ENCODE data around the gene CYP2C19.
"Not testable (repeated sequence)": the region's sequence is repeated elsewhere in the genome, so short reads cannot be mapped to it uniquely, and the experiment has no call there.

CYP2C19 gene

DNA sequence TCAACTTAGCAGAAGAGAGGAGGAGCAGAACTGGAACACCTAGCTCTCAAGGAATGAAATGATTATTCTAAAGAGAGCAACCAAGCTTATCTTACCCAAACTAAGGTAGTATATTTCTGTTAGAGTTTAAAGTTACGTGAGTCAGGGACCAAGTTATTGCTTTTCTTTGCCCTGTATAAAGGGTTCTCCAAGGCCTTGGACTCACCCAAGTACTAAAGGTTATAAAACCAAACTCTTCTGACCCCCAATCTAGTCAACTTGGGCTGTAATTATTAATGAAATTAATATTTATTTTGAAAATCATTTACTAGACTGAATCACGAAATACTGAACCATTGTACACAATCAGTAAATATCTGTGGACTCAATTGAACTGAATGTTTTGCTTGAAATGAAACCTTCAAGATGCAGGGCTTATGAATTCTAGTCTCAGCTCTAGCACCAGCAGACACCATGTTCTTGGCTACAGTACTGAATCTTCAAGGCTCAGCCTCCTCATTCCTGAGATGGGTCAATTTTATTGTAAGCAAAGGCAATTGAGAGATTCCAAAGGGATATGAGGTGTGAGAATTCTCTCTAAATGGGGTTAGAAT lies 1.8 kb upstream of the CYP2C19 start:
- DNase-seq (ENCODE audit: low read depth): no peak
- no peak overlapping the region for H3K4me3 ChIP-seq (ENCODE audit: low read length)
- TF ChIP-seq, protein P1, sequence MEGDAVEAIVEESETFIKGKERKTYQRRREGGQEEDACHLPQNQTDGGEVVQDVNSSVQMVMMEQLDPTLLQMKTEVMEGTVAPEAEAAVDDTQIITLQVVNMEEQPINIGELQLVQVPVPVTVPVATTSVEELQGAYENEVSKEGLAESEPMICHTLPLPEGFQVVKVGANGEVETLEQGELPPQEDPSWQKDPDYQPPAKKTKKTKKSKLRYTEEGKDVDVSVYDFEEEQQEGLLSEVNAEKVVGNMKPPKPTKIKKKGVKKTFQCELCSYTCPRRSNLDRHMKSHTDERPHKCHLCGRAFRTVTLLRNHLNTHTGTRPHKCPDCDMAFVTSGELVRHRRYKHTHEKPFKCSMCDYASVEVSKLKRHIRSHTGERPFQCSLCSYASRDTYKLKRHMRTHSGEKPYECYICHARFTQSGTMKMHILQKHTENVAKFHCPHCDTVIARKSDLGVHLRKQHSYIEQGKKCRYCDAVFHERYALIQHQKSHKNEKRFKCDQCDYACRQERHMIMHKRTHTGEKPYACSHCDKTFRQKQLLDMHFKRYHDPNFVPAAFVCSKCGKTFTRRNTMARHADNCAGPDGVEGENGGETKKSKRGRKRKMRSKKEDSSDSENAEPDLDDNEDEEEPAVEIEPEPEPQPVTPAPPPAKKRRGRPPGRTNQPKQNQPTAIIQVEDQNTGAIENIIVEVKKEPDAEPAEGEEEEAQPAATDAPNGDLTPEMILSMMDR (conservative IDR thresholded peaks at IDR 0.05; ENCODE audit: low read length): no peak

DNA sequence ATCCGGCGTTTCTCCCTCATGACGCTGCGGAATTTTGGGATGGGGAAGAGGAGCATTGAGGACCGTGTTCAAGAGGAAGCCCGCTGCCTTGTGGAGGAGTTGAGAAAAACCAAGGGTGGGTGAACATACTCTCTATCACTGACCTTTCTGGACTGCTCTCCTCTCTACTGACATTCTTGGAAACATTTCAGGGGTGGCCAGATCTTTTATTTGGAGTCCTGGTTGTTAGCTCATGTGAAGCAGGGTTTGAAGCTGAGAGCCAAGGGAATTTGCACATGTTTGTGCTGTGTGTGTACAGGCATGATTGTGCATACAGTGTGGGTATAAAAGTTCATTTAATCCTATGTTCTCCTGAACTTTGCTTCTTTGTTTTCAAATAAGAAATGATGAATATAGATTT lies 12.9 kb downstream of the CYP2C19 start:
- H3K4me3 ChIP-seq (ENCODE audit: low read length); DNase-seq (ENCODE audit: low read depth): not testable (repeated sequence)

DNA sequence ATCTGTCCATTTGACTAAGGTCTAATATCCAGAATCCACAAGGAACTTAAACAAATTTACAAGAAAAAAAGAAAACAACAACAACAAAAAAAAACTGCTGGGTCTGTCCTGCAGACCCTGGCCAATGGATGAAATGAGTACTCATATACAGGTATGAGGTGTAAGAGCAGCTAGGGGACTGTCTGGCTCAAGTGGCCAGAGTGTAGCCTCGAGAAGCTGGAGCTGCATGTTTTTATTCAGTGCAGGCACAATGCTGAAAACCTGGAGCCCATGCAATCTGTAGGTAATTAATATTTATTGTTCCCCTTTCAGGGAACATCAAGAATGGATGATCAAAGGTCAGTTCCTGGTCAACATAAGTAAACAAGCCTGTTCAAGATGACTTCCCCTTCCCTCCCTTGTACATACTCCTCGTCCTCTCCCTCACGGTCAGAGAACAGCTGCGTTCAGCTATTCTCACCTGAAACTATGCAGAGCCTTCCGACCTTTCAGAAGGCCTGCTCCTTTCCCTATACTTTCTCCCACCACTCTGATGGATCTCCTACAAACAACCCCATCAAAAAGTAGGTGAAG lies 15.5 kb downstream of the CYP2C19 start:
- TF ChIP-seq, protein P1 (conservative IDR thresholded peaks at IDR 0.05; ENCODE audit: low read length): no peak
- no peak for DNase-seq (ENCODE audit: low read depth)
- no peak overlapping the region for H3K4me3 ChIP-seq (ENCODE audit: low read length)

DNA sequence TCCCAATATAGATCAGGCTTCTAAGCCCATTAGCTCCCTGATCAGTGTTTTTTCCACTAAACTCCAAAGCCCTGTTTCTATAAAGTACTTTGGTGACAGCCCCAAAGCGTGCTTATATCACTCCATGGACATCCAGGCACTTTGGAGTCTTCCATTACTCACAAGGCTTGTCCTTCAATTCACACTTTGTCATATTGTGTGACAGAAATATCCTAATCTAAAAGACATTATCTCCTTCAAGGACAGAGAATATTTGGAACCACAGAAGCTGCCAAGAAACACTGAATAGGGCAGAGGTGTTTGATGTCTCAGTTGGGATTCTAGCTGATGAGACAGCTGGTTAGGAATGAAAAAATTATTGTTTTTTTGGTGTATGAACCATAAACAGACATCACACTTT lies 18.4 kb downstream of the CYP2C19 start:
- no peak overlapping the region for H3K4me3 ChIP-seq (ENCODE audit: low read length)
- TF ChIP-seq, protein P1 (conservative IDR thresholded peaks at IDR 0.05; ENCODE audit: low read length): no peak
- DNase-seq (ENCODE audit: low read depth): no peak

DNA sequence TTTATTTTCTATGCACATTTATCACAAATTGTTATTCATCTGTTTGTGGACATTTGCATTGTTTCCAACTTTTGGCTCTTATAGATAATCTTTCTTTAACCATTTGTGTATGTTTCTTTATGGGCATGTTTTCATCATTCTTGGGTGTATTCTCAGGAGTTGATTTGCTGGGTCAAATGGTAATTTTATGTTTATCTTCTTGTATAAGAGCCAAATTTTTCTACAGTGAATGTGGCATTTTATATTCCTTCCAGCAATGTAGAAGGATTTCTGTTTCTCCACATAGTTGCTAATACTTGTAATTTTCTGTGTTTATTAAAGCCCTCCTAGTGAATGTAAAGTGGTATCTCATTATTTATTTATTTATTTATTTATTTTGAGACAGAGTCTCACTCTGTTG lies 21.8 kb downstream of the CYP2C19 start:
- DNase-seq (ENCODE audit: low read depth): no peak
- no peak overlapping the region for H3K4me3 ChIP-seq (ENCODE audit: low read length)
- TF ChIP-seq, protein P1 (conservative IDR thresholded peaks at IDR 0.05; ENCODE audit: low read length): no peak

DNA sequence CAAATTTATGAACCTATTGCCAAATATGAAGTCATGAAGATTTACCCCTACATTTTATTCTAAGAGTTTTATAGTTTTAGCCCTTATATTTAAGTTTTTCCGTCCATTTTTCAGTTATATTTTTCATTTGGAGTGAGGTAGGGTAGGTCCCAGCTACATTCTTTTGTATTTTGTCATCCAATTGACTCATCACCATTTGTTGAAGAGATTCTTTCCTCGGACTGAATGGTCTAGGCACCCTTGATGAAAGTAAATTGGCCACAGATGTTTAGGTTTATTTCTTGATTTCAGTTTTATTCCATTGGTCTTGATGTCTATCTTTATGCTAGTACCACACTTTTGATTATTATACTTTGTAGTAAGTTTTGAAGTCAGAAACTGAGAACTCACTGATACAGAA lies 22.7 kb downstream of the CYP2C19 start:
- DNase-seq (ENCODE audit: low read depth): no peak
- TF ChIP-seq, protein P1 (conservative IDR thresholded peaks at IDR 0.05; ENCODE audit: low read length): no peak

DNA sequence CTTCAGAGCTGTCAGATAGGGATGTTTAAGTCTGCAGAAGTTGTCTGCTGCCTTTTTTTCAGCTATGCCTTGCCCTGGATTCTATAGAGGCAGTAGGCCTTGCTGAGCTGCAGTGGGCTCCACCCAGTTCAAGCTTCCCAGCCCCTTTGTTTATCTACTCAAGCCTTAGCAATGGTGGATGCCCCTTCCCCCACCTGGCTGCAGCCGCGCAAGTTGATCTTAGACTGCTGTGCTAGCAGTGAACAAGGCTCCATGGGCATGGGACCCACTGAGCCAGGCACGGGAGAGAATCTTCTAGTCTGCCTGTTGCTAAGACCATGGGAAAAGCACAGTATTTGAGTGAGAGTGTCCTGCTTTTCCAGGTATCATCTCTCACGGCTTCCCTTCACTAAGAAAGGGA lies 38.1 kb downstream of the CYP2C19 start:
- H3K4me3 ChIP-seq (ENCODE audit: low read length); DNase-seq (ENCODE audit: low read depth): not testable (repeated sequence)

More for the DNA sequence above, 22.7 kb downstream of the CYP2C19 start:
- no peak overlapping the region for H3K4me3 ChIP-seq (ENCODE audit: low read length)

DNA sequence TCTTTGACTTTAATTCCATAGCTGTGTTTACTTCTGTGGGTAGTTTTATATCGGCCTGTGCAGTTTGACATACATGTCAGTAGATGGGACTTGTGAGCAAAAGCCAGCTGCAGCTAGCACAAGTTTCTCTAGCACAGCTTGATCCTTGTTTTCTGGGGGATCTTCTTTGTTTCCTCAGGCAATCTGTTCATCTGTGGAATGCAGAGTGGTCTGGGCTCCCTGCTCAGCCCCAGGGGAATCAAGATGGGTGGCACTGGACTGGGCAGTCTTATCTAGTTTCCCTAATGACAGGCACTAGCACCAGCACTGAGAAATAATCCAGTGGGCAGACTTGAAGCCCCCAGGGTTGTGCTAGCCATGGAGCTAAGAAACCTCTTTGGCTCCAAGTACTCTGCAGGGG lies 40.8 kb downstream of the CYP2C19 start:
- no peak overlapping the region for H3K4me3 ChIP-seq (ENCODE audit: low read length)
- DNase-seq (ENCODE audit: low read depth): no peak
- TF ChIP-seq, protein P1 (conservative IDR thresholded peaks at IDR 0.05; ENCODE audit: low read length): no peak

DNA sequence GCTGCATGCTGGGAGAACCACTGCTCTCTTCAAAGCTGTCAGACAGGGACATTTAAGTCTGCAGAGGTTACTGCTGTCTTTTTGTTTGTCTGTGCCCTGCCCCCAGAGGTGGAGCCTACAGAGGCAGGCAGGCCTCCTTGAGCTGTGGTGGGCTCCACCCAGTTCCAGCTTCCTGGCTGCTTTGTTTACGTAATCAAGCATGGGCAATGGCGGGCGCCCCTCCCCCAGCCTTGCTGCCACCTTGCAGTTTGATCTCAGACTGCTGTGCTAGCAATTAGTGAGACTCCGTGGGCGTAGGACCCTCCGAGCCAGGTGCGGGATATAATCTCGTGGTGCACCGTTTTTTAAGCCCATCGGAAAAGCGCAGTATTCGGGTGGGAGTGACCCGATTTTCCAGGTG lies 67.5 kb downstream of the CYP2C19 start:
- DNase-seq (ENCODE audit: low read depth); H3K4me3 ChIP-seq (ENCODE audit: low read length): not testable (repeated sequence)

Data from AG10803 (cell line).